Muscle of arm (tissue), 12 donors: ENCODE measurements around the gene TTLL3. TPM values are rescaled to one million over a fixed set of nuclear protein-coding genes. Genes with fewer than 3 reads are reported as not detected.

Experiments used
- DNase-seq: peaks from one replicate; pipeline ENCODE4 v3.0.0-alpha.2; 2013
- polyA plus RNA-seq, 12 donors: library from polyadenylated mRNA; unstranded; fragments of 120-200 nt; gene quantifications; one replicate each; pipeline ENCODE4 v1.2.1, GENCODE V29; 2013; ENCODE audit not compliant: insufficient read length in 12 of 12

TTLL3 gene
- polyA plus RNA-seq, 12 donors, result 16.0 to 72.9 (median 30.7) TPM; not detected in 1

DNA sequence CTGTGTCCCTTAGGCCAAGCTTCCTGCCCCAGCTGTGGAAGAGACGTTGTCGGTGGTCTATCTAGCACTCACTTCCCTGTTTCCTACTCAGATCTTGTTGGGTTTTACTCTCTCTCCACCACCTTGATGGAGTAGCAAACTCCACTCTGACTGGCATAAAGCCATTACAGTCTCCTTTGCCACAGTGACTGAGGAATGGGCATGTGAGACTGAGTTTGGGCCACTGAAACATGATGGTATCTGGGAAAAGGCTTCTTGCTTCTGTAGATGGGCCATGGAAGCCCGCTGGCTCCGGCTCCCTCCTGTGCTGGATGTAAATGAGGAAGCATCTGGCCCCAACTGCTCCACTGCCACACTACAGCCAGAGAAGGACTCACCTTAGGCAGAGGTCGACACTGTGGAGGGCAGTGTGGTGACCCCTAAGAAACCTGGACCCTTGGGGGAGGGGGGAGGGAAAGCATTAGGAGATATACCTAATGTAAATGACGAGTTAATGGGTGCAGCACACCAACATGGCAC is 30.9 kb upstream of the TTLL3 start:
- no peak for DNase-seq

DNA sequence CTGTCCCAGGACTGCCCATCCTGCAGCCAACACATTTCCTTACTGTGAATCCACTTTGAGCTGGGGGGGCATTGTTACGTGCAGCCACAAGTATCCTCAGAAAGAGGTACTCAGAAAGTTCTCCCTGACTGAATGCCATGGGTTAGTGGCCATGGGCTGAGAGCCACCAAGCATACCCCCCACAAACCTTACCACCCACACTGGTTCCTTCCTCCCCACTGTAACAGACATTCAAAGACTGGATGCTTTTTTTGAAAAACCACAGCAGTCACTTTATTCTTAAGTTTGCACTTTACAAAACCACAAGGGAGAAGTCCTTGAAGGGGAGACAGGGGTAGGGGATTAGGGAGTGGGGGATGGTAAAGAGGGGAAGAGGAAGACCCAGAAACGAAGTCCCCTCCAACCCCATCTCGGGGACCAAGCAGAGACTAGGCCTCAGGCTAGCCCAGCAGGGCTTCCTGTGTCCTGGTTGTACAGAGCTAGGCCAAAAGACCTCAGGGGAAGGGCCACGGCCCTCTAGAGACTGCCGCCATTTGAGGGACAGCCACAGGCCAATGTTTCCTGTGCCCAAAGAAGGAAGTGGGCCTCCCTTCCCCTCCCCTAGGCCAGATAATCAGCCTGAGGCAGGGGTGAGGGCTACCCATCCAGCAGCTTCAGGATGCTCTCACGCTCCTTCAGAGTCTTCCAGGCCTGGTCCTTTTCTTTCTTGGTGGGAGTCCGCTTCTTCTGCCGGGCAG is 30.2 kb upstream of the TTLL3 start:
- no peak for DNase-seq

DNA sequence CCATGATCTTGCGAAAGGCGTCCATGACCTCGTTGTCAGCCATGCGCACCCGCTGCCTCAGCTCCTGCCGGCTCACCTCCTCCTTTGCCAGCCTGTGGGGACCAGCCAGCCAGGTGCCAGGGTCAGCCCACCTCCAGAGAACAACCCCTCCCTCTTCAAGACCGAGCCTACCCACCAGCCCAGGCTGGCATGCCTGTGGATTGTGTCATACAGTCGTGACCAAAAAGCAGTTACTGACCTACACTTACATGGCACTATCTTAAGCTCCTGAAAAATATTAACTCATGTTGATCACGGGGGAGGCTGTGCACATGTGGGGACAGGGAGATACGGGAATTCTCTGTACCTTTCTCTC is 29.6 kb upstream of the TTLL3 start:
- DNase-seq, result no peak

GRCh38 chr3:9780910-9781309 is 29.2 kb upstream of the TTLL3 start:
- no peak for DNase-seq

GRCh38 chr3:9781551-9781950 is 28.5 kb upstream of the TTLL3 start:
- DNase-seq, result no peak

- DNase-seq, result no peak
These were observed 28.0 kb upstream of the TTLL3 start for GRCh38 chr3:9781978-9782603.

- DNase-seq, result no peak
These were observed 27.3 kb upstream of the TTLL3 start for GRCh38 chr3:9782770-9783169.

GRCh38 chr3:9783954-9784353 is 26.1 kb upstream of the TTLL3 start:
- no peak for DNase-seq

- DNase-seq, result no peak
These were observed 25.1 kb upstream of the TTLL3 start for GRCh38 chr3:9784965-9785364.

GRCh38 chr3:9785602-9786001 is 24.5 kb upstream of the TTLL3 start:
- no peak for DNase-seq

- no peak for DNase-seq
These were observed 23.8 kb upstream of the TTLL3 start for GRCh38 chr3:9786209-9786739.

DNA sequence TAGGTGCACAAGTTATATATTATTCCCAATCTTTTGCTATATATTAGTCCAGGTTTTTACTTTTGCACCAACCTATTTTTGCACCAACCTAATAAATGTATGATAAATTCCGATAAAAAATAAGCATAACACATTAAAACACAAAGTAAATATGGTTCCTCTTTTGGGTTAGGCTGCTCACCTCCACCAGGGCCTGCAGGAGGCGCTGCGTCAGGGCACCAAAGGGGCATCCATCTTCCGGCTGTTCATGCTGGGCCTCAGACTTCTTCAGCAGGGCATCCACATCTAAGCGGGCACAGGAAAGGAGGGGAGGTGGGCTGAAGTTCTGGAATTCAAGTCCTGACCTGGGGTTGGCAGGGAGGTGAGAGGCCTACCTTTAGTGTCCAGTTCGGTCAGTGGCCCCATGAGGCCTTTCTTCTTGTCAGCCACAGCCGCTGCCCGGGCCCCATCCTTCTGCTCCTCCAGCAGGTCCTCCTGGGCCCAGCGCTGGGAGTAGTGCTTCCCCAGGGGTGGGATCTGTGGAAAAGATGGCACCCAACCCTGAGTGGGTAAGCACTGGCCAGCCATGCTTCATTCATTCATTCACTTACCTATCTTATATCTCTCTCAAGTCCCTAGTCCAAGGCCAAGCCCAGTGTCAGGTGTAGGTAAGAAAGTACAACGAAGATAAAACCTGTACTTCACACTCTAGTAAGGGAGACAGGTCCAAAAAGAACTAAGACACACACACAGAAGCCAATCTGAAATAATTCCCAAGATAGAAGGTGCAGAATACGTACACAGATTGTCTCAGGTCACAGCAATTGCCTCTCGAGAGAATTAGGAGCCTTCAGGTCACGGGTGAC is 23.0 kb upstream of the TTLL3 start:
- DNase-seq, result no peak

- DNase-seq, result no peak
These were observed 22.3 kb upstream of the TTLL3 start for GRCh38 chr3:9787714-9788113.

DNA sequence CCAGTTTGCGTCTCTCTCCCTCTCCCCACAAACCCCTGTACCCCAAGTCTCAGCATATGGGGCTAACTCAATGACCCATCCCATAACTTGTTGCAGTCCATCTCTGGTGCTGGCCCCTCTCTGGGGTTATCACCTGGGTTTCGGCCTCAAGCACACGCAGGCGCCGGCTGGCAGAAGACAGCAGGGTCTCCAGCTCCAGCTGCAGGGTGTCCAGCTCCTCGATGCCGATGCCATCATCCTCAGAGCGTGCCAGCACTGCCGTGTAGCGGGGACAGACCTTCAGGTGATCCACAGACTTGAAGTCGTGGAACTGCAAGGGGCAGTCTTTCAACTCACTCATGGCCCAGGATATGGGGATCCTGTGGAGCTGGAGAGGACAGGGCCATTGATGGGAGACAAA is 18.9 kb upstream of the TTLL3 start:
- DNase-seq, result no peak

DNA sequence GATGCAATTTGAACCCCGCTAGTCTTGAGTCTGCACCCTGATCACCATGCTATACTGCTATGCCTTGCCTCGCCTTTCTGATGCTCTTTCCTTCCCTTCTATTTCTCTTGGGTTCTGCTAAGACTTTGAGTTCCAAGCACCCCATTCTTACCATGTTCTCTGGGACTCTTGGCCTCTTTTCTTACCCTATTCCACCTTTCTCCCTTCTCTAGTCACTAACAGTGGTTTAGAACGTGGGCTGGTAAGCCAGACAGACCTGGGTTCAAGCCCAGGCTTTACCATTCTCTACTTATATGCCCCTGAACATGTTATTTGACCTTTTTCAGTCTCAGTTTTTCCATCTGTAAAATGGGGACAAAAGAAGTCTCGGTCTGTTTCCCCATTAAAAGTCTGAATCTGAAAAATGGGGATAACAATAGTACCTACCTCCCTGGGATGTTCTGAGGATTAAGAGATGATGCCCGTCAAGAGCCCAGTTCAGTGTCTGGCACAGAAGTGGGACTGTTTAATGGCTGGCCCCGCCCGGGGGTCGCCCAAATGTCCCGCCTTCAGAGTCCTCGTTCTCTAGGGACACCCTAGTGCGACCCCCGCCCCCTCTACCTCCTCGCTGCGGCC is 18.2 kb upstream of the TTLL3 start:
- no peak for DNase-seq

DNA sequence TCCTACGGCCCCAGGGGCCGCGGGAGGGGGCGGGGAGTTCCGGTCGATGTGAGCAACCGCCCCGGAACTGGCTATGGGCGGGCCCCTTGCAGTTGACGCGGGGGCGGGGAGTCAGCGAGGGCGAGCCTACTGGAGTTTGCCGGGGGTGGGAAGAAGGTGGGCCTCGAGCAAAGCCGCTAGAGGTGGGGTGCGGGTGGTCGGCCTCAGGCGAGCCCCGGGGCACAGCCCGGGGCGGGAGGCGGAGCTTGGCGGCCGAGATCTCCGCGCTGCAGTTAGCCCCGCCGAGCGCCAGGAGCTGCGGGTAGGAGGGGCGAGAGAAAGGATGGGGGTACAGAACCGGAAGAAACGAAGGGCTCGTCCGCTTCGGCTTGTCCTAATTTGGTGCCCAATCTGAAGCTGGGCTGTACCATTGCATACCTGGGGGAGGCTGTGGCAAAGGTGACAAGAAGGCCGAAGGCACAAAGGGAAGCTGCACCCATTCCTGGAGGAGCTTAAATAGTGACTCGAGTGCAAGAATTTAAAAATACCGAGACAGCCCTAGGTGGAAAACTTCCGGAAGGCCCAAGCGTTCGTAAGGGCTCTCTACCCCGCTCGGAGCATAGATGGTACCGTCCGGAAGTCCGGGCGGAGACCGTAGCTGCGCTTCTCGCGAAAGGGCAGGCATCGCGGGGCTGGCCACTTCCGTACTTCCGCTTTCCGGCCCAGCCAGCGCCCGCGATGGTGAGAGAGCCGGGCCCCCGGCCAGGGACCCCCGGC is 17.5 kb upstream of the TTLL3 start, which contains the start of the genes ARPC4 and TADA3:
TSS of gene ARPC4 (plus strand) at position 678 of the 756 bp plus-strand sequence. CDS start at position 718, 40 bp downstream.
TSS of gene TADA3 (minus strand) at position 69 of the 756 bp plus-strand sequence. CDS start 1,007 bp downstream, outside the sequence.
- peak; percentile 96 for DNase-seq

DNA sequence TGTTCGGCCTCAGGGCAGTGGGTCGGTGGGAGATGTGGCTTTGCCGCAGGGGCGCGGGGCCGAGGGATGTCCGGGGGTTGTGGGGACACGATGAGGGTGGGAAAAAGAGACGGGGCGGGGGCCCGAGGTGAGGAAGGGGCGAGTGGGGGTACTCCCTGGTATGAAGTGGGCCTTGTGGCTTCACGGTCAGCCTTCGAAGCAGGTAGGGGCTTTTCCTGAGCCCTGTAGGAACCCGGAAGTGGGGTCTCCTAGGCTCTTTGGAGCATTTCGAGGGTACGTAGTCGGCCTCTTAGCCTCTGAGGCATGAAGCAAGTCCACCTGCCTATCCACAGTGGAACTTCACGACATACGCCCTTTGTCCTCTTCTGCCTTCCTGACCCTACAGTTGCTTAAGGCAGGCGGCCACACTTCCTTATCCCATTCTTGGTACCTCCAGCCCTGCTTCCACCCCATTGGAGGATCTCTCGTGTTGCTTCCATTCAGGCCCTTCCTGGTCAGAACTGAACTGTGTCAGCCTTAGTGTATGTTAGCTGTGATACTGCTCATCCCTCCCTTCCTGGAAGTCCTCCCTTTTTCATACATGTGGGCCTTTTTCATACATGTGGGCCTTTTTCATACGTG is 16.8 kb upstream of the TTLL3 start:
- no peak for DNase-seq

GRCh38 chr3:9794400-9794799 is 15.7 kb upstream of the TTLL3 start:
- no peak for DNase-seq

DNA sequence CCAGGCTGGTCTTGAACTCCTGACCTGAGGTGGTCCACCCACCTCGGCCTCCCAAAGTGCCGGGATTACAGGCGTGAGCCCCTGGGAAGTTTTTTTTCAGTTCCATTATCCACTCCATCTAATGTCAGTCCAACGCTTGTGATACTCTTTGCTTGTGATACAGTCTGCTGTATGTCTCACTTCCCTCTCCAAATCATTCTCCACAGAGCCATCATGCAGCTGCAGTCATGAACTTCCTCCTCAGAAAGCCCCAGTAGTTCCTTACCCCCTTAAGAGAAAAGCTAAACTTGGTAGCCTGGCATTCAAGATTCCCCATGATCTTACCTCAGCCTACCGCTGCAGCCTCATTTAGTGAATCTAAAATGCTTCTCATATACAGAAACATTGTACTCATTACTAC is 14.9 kb upstream of the TTLL3 start:
- DNase-seq, result no peak

DNA sequence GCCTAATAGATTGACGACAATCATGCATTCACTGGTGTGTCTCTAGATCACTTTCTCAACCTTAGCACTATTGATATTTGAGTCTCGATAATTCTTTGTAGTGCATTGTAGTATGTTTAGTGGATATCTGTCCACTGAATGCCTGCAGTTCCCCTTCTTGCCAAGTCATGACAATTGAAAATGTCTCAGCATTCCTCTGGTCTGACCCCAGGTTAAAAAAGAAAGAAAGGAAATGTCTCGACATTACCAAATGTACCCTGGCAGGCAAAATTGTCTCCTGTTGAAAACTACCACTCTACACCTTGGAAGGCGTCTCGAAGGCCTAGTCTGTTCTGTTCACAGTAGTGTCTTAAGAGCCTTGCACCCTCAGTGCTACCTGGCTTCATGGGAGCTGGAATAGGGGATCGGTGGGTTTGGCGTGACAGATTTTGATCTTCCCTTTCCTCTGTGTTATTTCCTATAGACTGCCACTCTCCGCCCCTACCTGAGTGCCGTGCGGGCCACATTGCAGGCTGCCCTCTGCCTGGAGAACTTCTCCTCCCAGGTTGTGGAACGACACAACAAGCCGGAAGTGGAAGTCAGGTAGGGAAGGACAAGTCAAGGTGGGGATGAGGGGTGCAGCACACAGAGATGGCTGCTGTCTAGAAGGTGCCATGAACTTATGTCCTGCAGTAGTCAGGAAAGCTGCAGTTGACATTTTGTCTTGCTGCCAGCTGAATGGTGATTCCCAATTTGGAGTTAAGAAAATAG is 12.7 kb upstream of the TTLL3 start:
- DNase-seq, result no peak
